HepG2 (cell line): ENCODE results near the gene PIGN. TPM values are rescaled to one million over a fixed set of nuclear protein-coding genes. Genes with fewer than 3 reads are reported as not detected.

ENCODE experiments used
- ATAC-seq: fragments of 200-7000 bp; cut with Tn5 transposase; 3 replicates; pipeline ENCODE4 v1.9.1; 2020; ENCODE audit warnings: mild to moderate bottlenecking, moderate library complexity
- BruUV-seq: library from RNA; stranded (reverse); fragments of 400-500 nt; replicated peaks from 2 replicates; lab custom pipeline; 2021; lab: Mats Ljungman, UMichigan
- CTCF ChIA-PET: fragments of 300-600 bp; formaldehyde crosslinking; extraction: SDS; loops from one replicate; lab custom pipeline; 2021; ENCODE audit warnings: low total read pairs, inconsistent platforms, low intra/inter-chr PET ratio; lab: Yijun Ruan, JAX
- POLR2A ChIA-PET: fragments of 350-600 bp; sonication (Branson Sonifier 250); formaldehyde crosslinking; loops from one replicate; lab custom pipeline; 2020; ENCODE audit warnings: antibody characterized with exemption, inconsistent platforms; lab: Yijun Ruan, JAX
- DNase-seq: peaks from one replicate; pipeline ENCODE4 v3.0.0-alpha.2; 2015; ENCODE audit warnings: low spot score
- FAIRE-seq: peaks from 3 replicates; lab custom pipeline; 2011; peaks lifted over from hg19 to GRCh38; lab: Jason Lieb, UNC
- H2AFZ ChIP-seq: one replicate; pipeline ENCODE4 v1.6.1; 2011; ENCODE audit warnings: low read length, inconsistent platforms
- H3K27ac ChIP-seq: fragments of 300-600 bp; 3 replicates; pipeline ENCODE4 v1.8.0; 2011; ENCODE audit warnings: mixed run types, mild to moderate bottlenecking, mixed read lengths, low read length, inconsistent platforms; ENCODE audit not compliant: insufficient read depth; ENCODE audit errors: extremely low read length
- H3K27me3 ChIP-seq, 2 experiments: fragments of 200-600 bp in 1 of 2; 2 replicates in 1 of 2; 3 replicates in 1 of 2; pipeline versions ENCODE4 v1.6.0 to v1.8.0; 2011; ENCODE audit warnings: low read length in 2 of 2, mild to moderate bottlenecking in 2 of 2, moderate library complexity in 2 of 2, inconsistent platforms in 1 of 2; ENCODE audit not compliant: insufficient read depth in 2 of 2, control insufficient read depth in 1 of 2
- H3K36me3 ChIP-seq, 2 experiments: fragments of 200-600 bp in 1 of 2; replicated peaks in 1 of 2; 2 replicates in 1 of 2; 3 replicates in 1 of 2; pipeline versions ENCODE4 v1.5.1 to v1.8.0; 2011; ENCODE audit warnings: low read length in 2 of 2, inconsistent platforms in 1 of 2; ENCODE audit not compliant: insufficient read depth in 2 of 2, control insufficient read depth in 1 of 2
- H3K4me1 ChIP-seq: 2 replicates; pipeline ENCODE4 v1.5.1; 2012; ENCODE audit warnings: low read length, inconsistent platforms; ENCODE audit not compliant: insufficient read depth
- H3K4me2 ChIP-seq: 2 replicates; pipeline ENCODE4 v1.6.0; 2011; ENCODE audit warnings: low read depth, low read length, inconsistent platforms
- H3K4me3 ChIP-seq, 3 experiments: fragments of 200-600 bp in 1 of 3; sonication (generic), shearing (Covaris generic) in 1 of 3; replicated peaks in 1 of 3; 2 replicates each; pipeline ENCODE4 v1.5.1; 2011 to 2016; ENCODE audit warnings: low read length in 3 of 3, inconsistent platforms in 2 of 3, low read depth in 2 of 3, mild to moderate bottlenecking in 2 of 3, control low read depth in 1 of 3, mixed read lengths in 1 of 3; ENCODE audit not compliant: insufficient read depth in 1 of 3
- H3K79me2 ChIP-seq: one replicate; pipeline ENCODE4 v1.6.1; 2011; ENCODE audit warnings: low read length, inconsistent platforms; ENCODE audit not compliant: insufficient read depth
- H3K9ac ChIP-seq: 2 replicates; pipeline ENCODE4 v1.6.0; 2011; ENCODE audit warnings: mild to moderate bottlenecking, low read depth, low read length, inconsistent platforms; ENCODE audit not compliant: insufficient read depth
- H3K9me3 ChIP-seq: 2 replicates; pipeline ENCODE4 v1.5.1; 2012; ENCODE audit warnings: mild to moderate bottlenecking, low read length
- H4K20me1 ChIP-seq: 2 replicates; pipeline ENCODE4 v1.6.0; 2011; ENCODE audit warnings: inconsistent platforms, mild to moderate bottlenecking, low read length, moderate library complexity; ENCODE audit not compliant: insufficient read depth
- ARID2 ChIP-seq: sonication (generic); formaldehyde crosslinking; IDR thresholded peaks from 2 replicates; pipeline ENCODE4 v1.8.1; 2022; ENCODE audit warnings: mild to moderate bottlenecking, missing genetic modification reagents, borderline replicate concordance
- ARNT2 ChIP-seq: sonication (generic); formaldehyde crosslinking; IDR thresholded peaks from 2 replicates; pipeline ENCODE4 v1.8.0; 2022; ENCODE audit warnings: mild to moderate bottlenecking, low read depth, missing genetic modification reagents, moderate library complexity
- ELF4 ChIP-seq: sonication (generic); formaldehyde crosslinking; IDR thresholded peaks from 2 replicates; pipeline ENCODE4 v1.5.0; 2020; ENCODE audit warnings: missing genetic modification reagents, mild to moderate bottlenecking, moderate library complexity, borderline replicate concordance
- FOXA3 ChIP-seq: IDR thresholded peaks from 2 replicates; pipeline ENCODE4 v1.6.1; 2016; ENCODE audit warnings: missing genetic modification reagents, missing compliant biosample characterization
- FOXO4 ChIP-seq: sonication (generic); formaldehyde crosslinking; conservative IDR thresholded peaks from 2 replicates; pipeline ENCODE4 v1.8.1; 2023; ENCODE audit warnings: missing genetic modification reagents
- PATZ1 ChIP-seq: sonication (generic); formaldehyde crosslinking; IDR thresholded peaks from 2 replicates; pipeline ENCODE4 v1.4.0; 2020; ENCODE audit warnings: missing genetic modification reagents
- RELA ChIP-seq: sonication (generic); formaldehyde crosslinking; IDR thresholded peaks from 2 replicates; pipeline ENCODE4 v1.4.0; 2020; ENCODE audit warnings: missing genetic modification reagents
- RXRA ChIP-seq: sonication (generic); formaldehyde crosslinking; IDR thresholded peaks from 2 replicates; pipeline ENCODE4 v1.5.1; 2020; ENCODE audit warnings: missing genetic modification reagents
- ZBTB3 ChIP-seq: sonication (generic); formaldehyde crosslinking; IDR thresholded peaks from 2 replicates; pipeline ENCODE4 v1.4.0; 2020; ENCODE audit warnings: low read depth, mild to moderate bottlenecking, moderate library complexity, missing genetic modification reagents, borderline replicate concordance
- ZNF781 ChIP-seq: sonication (generic); formaldehyde crosslinking; IDR thresholded peaks from 2 replicates; pipeline ENCODE4 v1.5.1; 2020; ENCODE audit warnings: borderline replicate concordance, mild to moderate bottlenecking, missing genetic modification reagents; ENCODE audit errors: not compliant biosample characterization
- ZNF891 ChIP-seq: sonication (generic); formaldehyde crosslinking; IDR thresholded peaks from 2 replicates; pipeline ENCODE4 v1.5.0; 2020; ENCODE audit warnings: mild to moderate bottlenecking, missing genetic modification reagents
- WGBS: methylation state at CpG from one replicate; pipeline ENCODE4 v1.1.6; 2017; ENCODE audit warnings: low lambda C conversion rate; 5-methylcytosine and 5-hydroxymethylcytosine counted together
- in situ Hi-C: cut with HindIII; loops from 2 replicates; pipeline ENCODE4 v1.10.0; 2017; ENCODE audit warnings: low pct_unique_long_range_greater_than_20kb; ENCODE audit not compliant: extremely low pct_ligation_motif_present
- intact Hi-C: fragments of 100-400 bp; cut with micrococcal nuclease; formaldehyde crosslinking; loops from one replicate; pipeline ENCODE4 v1.10.0; 2022; ENCODE audit not compliant: unreplicated experiment
- polyA plus RNA-seq, 8 experiments: library from polyadenylated mRNA; depleted of rRNA in 3 of 8; stranded (reverse) in 7 of 8; unstranded in 1 of 8; fragments of >200 nt; fragmentation: Illumina TruSeq in 4 of 8; extraction: Trizol in 4 of 8; gene quantifications; 2 replicates each; pipeline versions ENCODE4 v1.2.1 to v1.2.3, GENCODE V29; 2011 to 2016; ENCODE audit warnings: low read depth in 4 of 8, missing spikeins in 1 of 8, mixed read lengths in 1 of 8; ENCODE audit not compliant: insufficient read depth in 1 of 8
- total RNA-seq, 5 experiments: library from RNA; depleted of rRNA; stranded (reverse); fragments of >200 nt; fragmentation: Illumina TruSeq; extraction: Trizol; gene quantifications; 2 replicates each; pipeline ENCODE4 v1.2.3, GENCODE V29; 2016; ENCODE audit warnings: low read depth in 1 of 5
- TF ChIP-seq, protein P1 (sequence below): sonication (generic); formaldehyde crosslinking; IDR thresholded peaks from 2 replicates; pipeline ENCODE4 v1.5.0; 2020; ENCODE audit warnings: mild to moderate bottlenecking, missing genetic modification reagents
- TF ChIP-seq, protein P2 (sequence below): sonication (generic); formaldehyde crosslinking; IDR thresholded peaks from 2 replicates; pipeline ENCODE4 v1.8.0; 2022; ENCODE audit warnings: missing genetic modification reagents, low read depth, mild to moderate bottlenecking, borderline replicate concordance

The PIGN gene
- total and polyA plus RNA-seq, 2 of the 13 experiments (the other 11 are each of a cell fraction or from before 2014, with no cell fraction given) = 15.5 to 33.6 TPM

- H2AFZ ChIP-seq = no peak overlapping the region
These were observed 14.6 kb downstream of the PIGN start for GRCh38 chr18:62172298-62172697.

GRCh38 chr18:62170857-62171256 is 16.0 kb downstream of the PIGN start:
- no peak for FAIRE-seq
- ChIA-PET CTCF (no interaction called here), POLR2A (no interaction called here)
- no TSS peak for BruUV-seq
- Histone ChIP-seq H3K36me3 (0 out of 5 replicates have a peak, but pooled peaks cover 0 to 1% of the 10 kb centered on the region in 2 experiments), H3K9me3 (no peaks in the 10 kb centered on the region), H3K27me3 (no peaks in the 10 kb centered on the region), H3K79me2 (no peaks in the 10 kb centered on the region), H3K4me3 (no peak overlapping the region), H3K4me2 (no peak overlapping the region), H3K27ac (no peak overlapping the region), H2AFZ (no peak overlapping the region), H4K20me1 (no peaks in the 10 kb centered on the region), H3K9ac (no peak overlapping the region), H3K4me1 (no peaks in the 10 kb centered on the region)
- in situ Hi-C loops = no loop called here
- no peak for DNase-seq
- intact Hi-C loops = no loop called here
- WGBS = 100% methylated on average over 1 of the region's 1 CpG
- ATAC-seq = no peak
- no peak for TF ChIP-seq FOXA3 (CRISPR knock-in tag)
- no peak for TF ChIP-seq ZNF781 (CRISPR knock-in tag)
- no peak for TF ChIP-seq PATZ1 (CRISPR knock-in tag)
- TF ChIP-seq ARNT2 = no peak
- TF ChIP-seq ZNF891 (CRISPR knock-in tag) = no peak
- TF ChIP-seq RXRA (CRISPR knock-in tag) = no peak
- no peak for TF ChIP-seq ELF4 (CRISPR knock-in tag)
- TF ChIP-seq ZBTB3 (CRISPR knock-in tag) = no peak
- TF ChIP-seq, protein P1, sequence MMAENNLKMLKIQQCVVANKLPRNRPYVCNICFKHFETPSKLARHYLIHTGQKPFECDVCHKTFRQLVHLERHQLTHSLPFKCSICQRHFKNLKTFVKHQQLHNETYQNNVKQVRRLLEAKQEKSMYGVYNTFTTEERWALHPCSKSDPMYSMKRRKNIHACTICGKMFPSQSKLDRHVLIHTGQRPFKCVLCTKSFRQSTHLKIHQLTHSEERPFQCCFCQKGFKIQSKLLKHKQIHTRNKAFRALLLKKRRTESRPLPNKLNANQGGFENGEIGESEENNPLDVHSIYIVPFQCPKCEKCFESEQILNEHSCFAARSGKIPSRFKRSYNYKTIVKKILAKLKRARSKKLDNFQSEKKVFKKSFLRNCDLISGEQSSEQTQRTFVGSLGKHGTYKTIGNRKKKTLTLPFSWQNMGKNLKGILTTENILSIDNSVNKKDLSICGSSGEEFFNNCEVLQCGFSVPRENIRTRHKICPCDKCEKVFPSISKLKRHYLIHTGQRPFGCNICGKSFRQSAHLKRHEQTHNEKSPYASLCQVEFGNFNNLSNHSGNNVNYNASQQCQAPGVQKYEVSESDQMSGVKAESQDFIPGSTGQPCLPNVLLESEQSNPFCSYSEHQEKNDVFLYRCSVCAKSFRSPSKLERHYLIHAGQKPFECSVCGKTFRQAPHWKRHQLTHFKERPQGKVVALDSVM (CRISPR knock-in tag) = no peak
- TF ChIP-seq FOXO4 (CRISPR knock-in tag) = no peak
- TF ChIP-seq RELA = no peak

More at GRCh38 chr18:62172298-62172697, 14.6 kb downstream of the PIGN start:
- POLR2A ChIA-PET = no interaction called here
- Histone ChIP-seq H3K4me3 (no peak overlapping the region), H3K27ac (no peak overlapping the region), H3K27me3 (no peaks in the 10 kb centered on the region), H3K4me2 (no peak overlapping the region), H3K79me2 (no peaks in the 10 kb centered on the region), H3K9ac (no peak overlapping the region), H3K36me3 (no peaks in the 10 kb centered on the region), H4K20me1 (no peaks in the 10 kb centered on the region), H3K4me1 (no peaks in the 10 kb centered on the region), H3K9me3 (no peaks in the 10 kb centered on the region)
- in situ Hi-C loops = no loop called here
- no peak for ATAC-seq
- no peak for DNase-seq
- BruUV-seq = no TSS peak
- FAIRE-seq = no peak
- CTCF ChIA-PET = no interaction called here
- no peak for TF ChIP-seq ARID2 (CRISPR knock-in tag)
- TF ChIP-seq, protein P2, sequence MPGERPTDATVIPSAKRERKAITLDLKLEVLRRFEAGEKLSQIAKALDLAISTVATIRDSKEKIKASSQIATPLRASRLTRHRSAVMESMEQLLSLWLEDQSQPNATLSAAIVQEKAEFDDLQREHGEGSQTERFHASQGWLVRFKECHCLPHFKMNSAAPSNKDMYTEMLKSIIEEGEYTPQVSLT (CRISPR knock-in tag) = no peak
- intact Hi-C loops = no loop called here
